ENCODE data around the gene ATXN7L3B. TPM values are rescaled to one million over a fixed set of nuclear protein-coding genes. Genes with fewer than 3 reads are reported as not detected.
A peak's percentile ranks its signal among the peaks of the same experiment; 100 is the strongest.
"Not testable (repeated sequence)": the region's sequence is repeated elsewhere in the genome, so short reads cannot be mapped to it uniquely, and the experiment has no call there.

ATXN7L3B gene
- total RNA-seq (10 to 100 TPM; 26.0 to 28.5 (median 26.7) TPM), polyA plus RNA-seq (12.6 TPM)
- long read RNA-seq, donor 1, full-length matches to known transcripts, result 137 of 137 reads
- long read RNA-seq, donor 1, partial matches to known transcripts, result 0 of 137 reads
- long read RNA-seq, donor 1, other reads (novel, unspliced or antisense), result 0 of 137 reads
- long read RNA-seq, donor 2, full-length matches to known transcripts, result 55 of 55 reads
- long read RNA-seq, donor 2, partial matches to known transcripts, result 0 of 55 reads
- long read RNA-seq, donor 2, other reads (novel, unspliced or antisense), result 0 of 55 reads
- long read RNA-seq, donor 3, full-length matches to known transcripts, result 298 of 298 reads
- long read RNA-seq, donor 3, partial matches to known transcripts, result 0 of 298 reads
- long read RNA-seq, donor 3, other reads (novel, unspliced or antisense), result 0 of 298 reads
- long read RNA-seq, donor 4, full-length matches to known transcripts, result 55 of 55 reads
- long read RNA-seq, donor 4, partial matches to known transcripts, result 0 of 55 reads
- long read RNA-seq, donor 4, other reads (novel, unspliced or antisense), result 0 of 55 reads

GRCh38 chr12:74537707-74538385, at the start of gene ATXN7L3B:
TSS of gene ATXN7L3B (plus strand) at chr12:74537835. CDS start at chr12:74538113, 278 bp downstream.
- WGBS, result under 1% methylated on average over 49 of the region's 49 CpGs
- DNase-seq, result peak; percentile 95 to 98 (median 96)
- H3K27me3 ChIP-seq (ENCODE audit: control insufficient read depth, insufficient read depth), result no peaks in the 10 kb centered on the region
- peak within 1 kb of the TSS; percentile 92 for H3K27ac ChIP-seq (ENCODE audit: low read length)
- intact Hi-C loops (cut with DNase I), result no loop called here
- H3K4me1 ChIP-seq (ENCODE audit: control insufficient read depth, insufficient read depth, low read length), result peaks cover 14% of the 10 kb centered on the region
- ATAC-seq, result peak; percentile 100
- H3K9me3 ChIP-seq (ENCODE audit: control insufficient read depth, low read length), result no peaks in the 10 kb centered on the region
- peak within 1 kb of the TSS; percentile 90 for H3K4me3 ChIP-seq (ENCODE audit: low read length)

- DNase-seq, result no peak
- Histone ChIP-seq H3K4me3 (ENCODE audit: low read length) (no peak overlapping the region), H3K27me3 (ENCODE audit: control insufficient read depth, insufficient read depth) (no peaks in the 10 kb centered on the region), H3K27ac (ENCODE audit: low read length) (no peak overlapping the region), H3K9me3 (ENCODE audit: control insufficient read depth, low read length) (no peaks in the 10 kb centered on the region), H3K4me1 (ENCODE audit: control insufficient read depth, insufficient read depth, low read length) (no peaks in the 10 kb centered on the region)
- intact Hi-C loops (cut with DNase I), result no loop called here
- 66% methylated on average over 1 of the region's 1 CpG for WGBS
- ATAC-seq, result no peak
These were observed 49.5 kb upstream of the ATXN7L3B start for GRCh38 chr12:74488134-74488533.

- no peaks in the 10 kb centered on the region for H3K4me1 ChIP-seq (ENCODE audit: control insufficient read depth, insufficient read depth, low read length)
- ATAC-seq (no peak), DNase-seq (no peak)
- no peaks in the 10 kb centered on the region for H3K27me3 ChIP-seq (ENCODE audit: control insufficient read depth, insufficient read depth)
- intact Hi-C loops (cut with DNase I), result no loop called here
- 48% methylated on average over 2 of the region's 2 CpGs for WGBS
- H3K27ac ChIP-seq (ENCODE audit: low read length), result no peak overlapping the region
- H3K4me3 ChIP-seq (ENCODE audit: low read length), result no peak overlapping the region
- H3K9me3 ChIP-seq (ENCODE audit: control insufficient read depth, low read length), result no peaks in the 10 kb centered on the region
These were observed 48.1 kb upstream of the ATXN7L3B start for GRCh38 chr12:74489543-74489942.

DNA sequence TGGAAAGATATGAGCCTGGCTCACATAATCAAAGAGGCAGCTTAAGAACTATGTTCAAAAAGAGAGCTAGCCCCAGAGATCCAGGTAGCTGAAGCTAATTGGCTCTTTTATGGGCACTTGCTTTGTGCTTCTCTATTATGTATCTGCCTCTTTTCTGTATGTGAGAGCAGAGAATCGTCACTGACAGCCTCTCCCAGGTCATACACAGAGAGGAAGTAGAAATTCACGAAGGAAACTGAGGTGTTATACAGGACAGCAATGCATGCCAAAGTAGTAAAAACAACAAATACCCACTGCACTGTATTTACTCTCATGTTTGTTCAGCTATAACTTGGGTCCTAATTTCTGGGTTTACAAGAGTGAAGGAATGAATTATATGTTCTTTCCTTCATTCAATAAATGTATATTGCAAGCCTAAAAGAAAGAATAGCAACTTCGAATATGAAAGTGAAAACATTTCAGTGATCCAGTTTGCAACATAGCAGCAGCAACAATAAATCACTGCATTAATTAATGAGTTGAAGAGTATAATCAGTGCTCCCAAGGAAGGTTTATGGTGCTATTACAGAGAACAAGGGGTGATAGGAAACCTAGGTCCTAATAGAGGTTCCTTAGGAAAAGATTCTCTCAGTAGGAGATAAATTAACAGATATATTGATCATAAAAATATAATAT, 47.1 kb upstream of the ATXN7L3B start:
- WGBS, result 40% methylated on average over 3 of the region's 3 CpGs
- H3K4me1 ChIP-seq (ENCODE audit: control insufficient read depth, insufficient read depth, low read length), result no peaks in the 10 kb centered on the region
- no peaks in the 10 kb centered on the region for H3K27me3 ChIP-seq (ENCODE audit: control insufficient read depth, insufficient read depth)
- H3K9me3 ChIP-seq (ENCODE audit: control insufficient read depth, low read length), result no peaks in the 10 kb centered on the region
- no peak overlapping the region for H3K27ac ChIP-seq (ENCODE audit: low read length)
- intact Hi-C loops (cut with DNase I), result no loop called here
- ATAC-seq, result no peak
- no peak overlapping the region for H3K4me3 ChIP-seq (ENCODE audit: low read length)
- no peak for DNase-seq

DNA sequence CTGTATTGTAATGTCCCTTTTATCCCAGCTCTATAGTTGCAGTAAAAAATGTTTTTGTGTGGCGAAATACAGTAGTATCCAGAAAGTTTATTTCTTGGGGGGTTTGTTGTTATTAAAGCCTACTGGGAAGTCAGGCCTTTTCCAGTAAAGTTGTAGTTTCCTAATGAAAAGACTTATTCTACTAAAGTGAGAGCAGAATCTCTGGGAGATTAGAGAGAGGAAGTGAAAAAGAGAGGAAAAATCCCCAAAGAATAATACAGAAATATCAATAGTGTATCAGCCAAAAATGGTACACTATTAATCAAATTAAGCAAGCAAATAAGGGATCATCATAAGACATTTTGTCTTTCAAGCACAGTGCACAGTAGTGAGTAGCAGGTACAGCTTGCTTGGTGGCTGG, 46.3 kb upstream of the ATXN7L3B start:
- H3K4me1 ChIP-seq (ENCODE audit: control insufficient read depth, insufficient read depth, low read length), result no peaks in the 10 kb centered on the region
- H3K4me3 ChIP-seq (ENCODE audit: low read length), result no peak overlapping the region
- 31% methylated on average over 1 of the region's 1 CpG for WGBS
- no peak overlapping the region for H3K27ac ChIP-seq (ENCODE audit: low read length)
- DNase-seq, result no peak
- H3K9me3 ChIP-seq (ENCODE audit: control insufficient read depth, low read length), result no peaks in the 10 kb centered on the region
- no peak for ATAC-seq
- no peaks in the 10 kb centered on the region for H3K27me3 ChIP-seq (ENCODE audit: control insufficient read depth, insufficient read depth)
- intact Hi-C loops (cut with DNase I), result no loop called here

DNA sequence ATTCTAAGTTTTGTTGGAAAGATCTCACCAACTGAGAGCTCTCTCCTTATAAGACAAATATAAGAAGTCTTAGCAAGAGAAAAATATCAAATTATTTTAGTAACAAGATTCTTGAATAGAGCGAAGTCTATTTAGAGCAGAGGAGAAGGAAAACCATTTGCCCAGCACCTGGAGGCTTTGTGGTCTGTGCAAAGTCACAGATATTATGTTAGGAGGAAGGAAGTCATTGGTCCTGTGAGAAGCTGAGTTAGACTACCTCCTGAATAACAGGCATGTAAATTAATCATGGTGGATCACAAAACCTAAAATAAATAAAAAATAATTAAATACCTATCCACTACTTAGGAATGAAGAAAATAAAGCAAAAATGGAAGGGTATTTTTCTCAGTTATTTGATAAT, 38.4 kb upstream of the ATXN7L3B start:
- intact Hi-C loops (cut with DNase I), result no loop called here
- H3K4me3 ChIP-seq (ENCODE audit: low read length), result no peak overlapping the region
- no peaks in the 10 kb centered on the region for H3K27me3 ChIP-seq (ENCODE audit: control insufficient read depth, insufficient read depth)
- no peaks in the 10 kb centered on the region for H3K9me3 ChIP-seq (ENCODE audit: control insufficient read depth, low read length)
- H3K27ac ChIP-seq (ENCODE audit: low read length), result no peak overlapping the region
- H3K4me1 ChIP-seq (ENCODE audit: control insufficient read depth, insufficient read depth, low read length), result no peaks in the 10 kb centered on the region
- 75% methylated on average over 1 of the region's 1 CpG for WGBS
- DNase-seq, result no peak
- no peak for ATAC-seq

GRCh38 chr12:74508873-74509657, 28.6 kb upstream of the ATXN7L3B start:
- ATAC-seq; H3K27ac ChIP-seq (ENCODE audit: low read length); H3K4me3 ChIP-seq (ENCODE audit: low read length); H3K4me1 ChIP-seq (ENCODE audit: control insufficient read depth, insufficient read depth, low read length); intact Hi-C loops (cut with DNase I); H3K27me3 ChIP-seq (ENCODE audit: control insufficient read depth, insufficient read depth); DNase-seq; H3K9me3 ChIP-seq (ENCODE audit: control insufficient read depth, low read length): not testable (repeated sequence)
- WGBS, result 79% methylated on average over 29 of the region's 31 CpGs

- no peaks in the 10 kb centered on the region for H3K9me3 ChIP-seq (ENCODE audit: control insufficient read depth, low read length)
- H3K4me3 ChIP-seq (ENCODE audit: low read length), result no peak overlapping the region
- DNase-seq, result no peak
- intact Hi-C loops (cut with DNase I), result no loop called here
- H3K27ac ChIP-seq (ENCODE audit: low read length), result no peak overlapping the region
- ATAC-seq, result no peak
- H3K4me1 ChIP-seq (ENCODE audit: control insufficient read depth, insufficient read depth, low read length), result no peaks in the 10 kb centered on the region
- no peaks in the 10 kb centered on the region for H3K27me3 ChIP-seq (ENCODE audit: control insufficient read depth, insufficient read depth)
These were observed 27.7 kb upstream of the ATXN7L3B start for GRCh38 chr12:74509886-74510285.

DNA sequence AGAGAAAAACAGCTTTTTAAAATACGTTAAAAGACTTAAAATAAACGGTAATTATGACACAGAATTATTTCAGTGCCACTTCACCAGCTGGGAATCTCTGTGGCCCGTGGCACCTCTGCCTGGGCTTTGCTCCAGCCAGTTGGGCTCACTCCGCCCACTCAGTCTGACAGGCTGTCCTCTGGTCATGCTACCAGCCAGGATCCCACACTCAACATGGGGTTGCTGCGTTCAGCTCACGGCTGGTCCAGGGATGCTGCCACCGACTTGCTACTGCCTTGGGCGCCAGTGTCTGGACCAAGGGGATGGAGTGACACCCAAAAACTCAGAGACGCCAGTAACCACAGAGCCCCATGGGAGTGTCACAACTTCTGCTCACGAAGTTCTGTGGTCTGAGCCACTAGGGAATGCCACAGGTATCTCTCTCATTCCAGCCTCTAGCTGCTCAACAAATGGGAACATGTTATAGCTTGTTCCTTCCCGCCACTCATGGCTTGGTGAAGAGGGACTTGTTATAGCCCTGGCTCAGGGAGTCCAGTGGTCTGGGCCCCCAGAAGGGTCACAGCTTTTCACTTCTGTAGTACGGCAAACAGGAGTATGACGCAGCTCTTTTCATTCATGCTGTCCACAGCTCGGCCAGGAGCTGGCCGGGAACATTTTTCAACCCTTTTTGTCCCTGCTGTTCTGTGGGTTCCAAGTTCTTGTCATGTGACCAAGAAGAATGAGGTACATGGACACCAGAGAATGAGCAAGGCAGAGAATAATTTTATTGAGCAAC, 23.4 kb upstream of the ATXN7L3B start:
- Histone ChIP-seq H3K9me3 (ENCODE audit: control insufficient read depth, low read length) (no peaks in the 10 kb centered on the region), H3K4me1 (ENCODE audit: control insufficient read depth, insufficient read depth, low read length) (no peaks in the 10 kb centered on the region)
- WGBS, result 82% methylated on average over 15 of the region's 15 CpGs

DNA sequence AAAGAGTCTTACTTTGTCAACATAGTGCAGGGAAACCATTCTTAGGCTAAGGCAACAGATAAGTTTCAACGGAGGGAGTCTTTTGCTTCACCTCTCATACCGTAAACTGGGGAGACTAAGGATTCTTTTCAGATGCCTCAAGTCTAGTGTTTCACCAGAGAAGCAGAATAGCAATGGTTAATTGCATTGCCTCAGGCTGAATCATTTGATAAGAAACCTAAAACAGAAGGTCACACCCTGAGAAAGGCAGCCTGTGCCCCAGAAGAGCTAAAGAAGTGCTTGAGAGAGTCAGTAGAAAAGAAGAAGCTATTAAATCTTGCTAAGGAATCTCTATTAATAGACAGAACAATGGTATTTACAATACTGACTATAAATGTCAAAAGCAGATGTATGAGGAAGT, 21.8 kb upstream of the ATXN7L3B start:
- DNase-seq (no peak), ATAC-seq (no peak)
- Histone ChIP-seq H3K27me3 (ENCODE audit: control insufficient read depth, insufficient read depth) (no peaks in the 10 kb centered on the region), H3K4me1 (ENCODE audit: control insufficient read depth, insufficient read depth, low read length) (no peaks in the 10 kb centered on the region), H3K27ac (ENCODE audit: low read length) (no peak overlapping the region), H3K4me3 (ENCODE audit: low read length) (no peak overlapping the region), H3K9me3 (ENCODE audit: control insufficient read depth, low read length) (no peaks in the 10 kb centered on the region)
- intact Hi-C loops (cut with DNase I), result no loop called here
- WGBS, result 19% methylated on average over 2 of the region's 2 CpGs

More for the DNA sequence above, 23.4 kb upstream of the ATXN7L3B start:
- H3K27me3 ChIP-seq (ENCODE audit: control insufficient read depth, insufficient read depth), result no peaks in the 10 kb centered on the region
- DNase-seq (peak in 1 of 3 donors; percentile 12), ATAC-seq (no peak)
- no peak overlapping the region for H3K4me3 ChIP-seq (ENCODE audit: low read length)
- intact Hi-C loops (cut with DNase I), result no loop called here
- H3K27ac ChIP-seq (ENCODE audit: low read length), result no peak overlapping the region
